ENCODE results near the gene EMC6.

GRCh38 chr17:3668279-3669084 is at the start of gene EMC6, which contains the start of gene TAX1BP3:
- TF ChIP-seq CTCF (conservative IDR thresholded peaks at IDR 0.05) (no peak), ZFX (IDR thresholded peaks at IDR 0.05) (no peak; the same call in 1 of the 2 replicates)
